ENCODE data around the gene HMGCLL1.

The HMGCLL1 gene

GRCh38 chr6:55578537-55579363 is at the start of gene HMGCLL1:
TSS of gene HMGCLL1 (minus strand) at chr6:55579192. CDS start at chr6:55579055, 137 bp downstream.
- no peak for DNase-seq

DNA sequence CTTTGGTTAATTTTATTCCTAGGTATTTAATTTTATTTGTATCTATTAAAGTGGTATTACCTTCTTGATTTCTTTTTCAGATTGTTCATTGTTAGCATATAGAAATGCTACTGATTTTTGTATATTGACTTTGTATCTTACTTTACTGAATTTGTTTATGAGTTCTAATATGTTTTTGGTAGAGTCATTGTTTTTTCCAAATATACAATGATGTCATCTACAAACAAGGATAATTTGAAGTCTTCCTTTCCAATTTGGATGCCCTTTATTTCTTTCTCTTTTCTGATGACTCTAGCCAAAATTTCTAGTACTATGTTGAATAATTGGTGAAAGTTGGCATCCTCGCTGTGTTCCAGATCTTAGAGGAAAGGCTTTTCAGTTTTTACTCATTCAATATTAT is 43.0 kb upstream of the HMGCLL1 start:
- no peak for DNase-seq

DNA sequence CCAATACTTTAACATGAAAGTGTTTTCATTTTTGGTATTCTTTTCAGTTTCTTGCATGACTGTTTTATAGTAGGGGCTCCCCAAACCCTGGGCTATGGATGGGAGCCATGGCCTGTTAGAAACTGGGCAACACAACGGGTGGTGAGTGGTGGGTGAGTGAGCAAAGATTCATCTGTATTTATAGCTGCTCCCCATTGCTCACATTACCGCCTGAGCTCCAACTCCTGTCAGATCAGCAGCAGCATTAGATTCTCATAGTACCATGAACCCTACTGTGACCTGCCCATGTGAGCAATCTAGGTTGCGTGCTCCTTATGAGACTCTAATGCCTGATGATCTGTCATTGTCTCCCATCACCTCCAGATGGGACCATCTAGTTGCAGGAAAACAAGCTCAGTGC is 42.3 kb upstream of the HMGCLL1 start:
- no peak for DNase-seq

DNA sequence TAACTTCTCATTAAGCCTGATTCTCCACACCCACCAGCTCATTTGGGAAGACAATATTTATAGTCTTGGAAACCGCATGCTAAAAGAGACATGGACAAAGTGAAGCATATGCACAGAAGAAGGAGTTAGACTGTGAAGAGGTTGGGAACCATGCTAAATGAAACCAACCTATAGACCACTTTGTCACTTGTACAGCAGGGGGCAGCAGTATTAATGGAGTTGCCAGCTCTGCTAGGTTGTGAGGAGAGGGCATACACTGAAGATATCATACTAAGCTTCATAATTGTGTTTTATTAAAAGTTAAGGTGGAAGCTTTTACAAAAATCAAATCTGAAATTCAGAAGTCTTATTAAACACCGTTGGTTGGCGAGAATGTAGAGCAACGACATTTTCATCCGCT is 38.3 kb upstream of the HMGCLL1 start:
- no peak for DNase-seq

DNA sequence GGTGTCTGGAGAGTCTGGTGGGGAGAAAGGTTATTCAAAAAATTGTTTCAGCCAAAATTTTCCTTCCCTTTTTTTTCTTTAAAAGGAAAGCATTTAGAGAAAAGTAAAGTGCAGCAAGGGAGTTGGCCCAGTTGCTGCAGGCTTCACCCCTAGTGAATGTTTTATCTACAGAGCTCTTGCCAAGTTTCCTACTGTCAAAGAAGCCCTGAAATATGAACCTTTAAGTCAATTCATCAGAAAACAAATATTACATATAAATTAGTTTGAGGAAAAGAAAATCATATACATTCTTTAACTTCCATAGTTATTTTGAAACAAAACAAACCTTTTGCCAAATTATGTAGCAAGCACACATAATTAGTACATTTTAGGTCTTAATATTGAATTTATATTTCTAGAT is 25.0 kb upstream of the HMGCLL1 start:
- no peak for DNase-seq

GRCh38 chr6:55601120-55601519 is 22.1 kb upstream of the HMGCLL1 start:
- DNase-seq: no peak

DNA sequence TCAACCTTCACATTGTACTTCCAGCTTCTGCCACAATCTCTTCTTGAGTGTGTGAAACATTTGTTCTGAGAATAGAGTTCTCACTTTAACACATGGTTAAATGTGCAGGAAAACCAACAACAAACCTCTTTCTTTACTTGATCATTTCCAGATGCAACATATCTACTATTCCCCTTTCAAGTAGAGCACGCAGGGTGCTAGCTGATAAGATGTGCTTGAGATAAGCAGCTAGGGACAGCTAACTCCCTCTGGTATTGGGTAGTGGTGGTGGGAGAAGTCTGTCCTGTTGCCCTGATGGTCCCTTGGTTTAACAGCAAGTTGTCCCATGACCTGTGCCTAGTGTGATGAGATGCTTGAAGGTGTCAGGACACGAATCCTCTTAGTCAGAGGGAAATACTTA is 15.4 kb upstream of the HMGCLL1 start:
- no peak for DNase-seq

DNA sequence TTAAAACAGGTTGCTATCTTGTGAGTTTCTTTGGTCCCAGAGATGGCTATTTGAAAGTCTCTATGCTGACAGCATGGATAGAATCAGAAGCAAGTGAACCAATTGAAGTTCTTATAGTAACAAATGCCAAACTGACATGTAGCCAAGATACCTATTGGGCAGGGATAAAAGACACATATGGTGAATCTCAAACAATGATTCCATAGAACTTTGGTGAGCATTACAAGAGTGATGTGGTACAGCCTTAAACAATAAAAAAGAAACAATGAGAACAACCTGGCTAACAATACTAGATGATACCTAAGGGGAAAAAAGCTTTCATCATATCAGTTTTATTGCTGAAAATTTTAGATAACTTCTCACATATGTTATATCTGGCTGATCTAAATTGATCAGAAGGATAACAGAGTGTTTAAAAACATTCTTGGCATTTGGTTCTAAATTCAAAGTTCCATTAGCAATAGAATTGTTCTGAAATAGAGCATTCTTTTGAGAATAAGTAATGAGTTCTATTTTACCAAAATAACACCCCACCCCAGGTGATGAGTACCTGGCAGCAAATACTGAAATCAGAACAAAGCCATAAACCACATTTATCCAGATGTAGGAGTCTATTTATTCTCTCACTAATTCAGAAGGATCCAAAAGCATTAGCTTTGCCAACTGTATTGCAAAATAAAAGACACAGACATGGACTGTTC is 5.8 kb upstream of the HMGCLL1 start:
- DNase-seq: no peak

GRCh38 chr6:55576811-55577210 is 2.2 kb downstream of the HMGCLL1 start:
- DNase-seq: no peak

DNA sequence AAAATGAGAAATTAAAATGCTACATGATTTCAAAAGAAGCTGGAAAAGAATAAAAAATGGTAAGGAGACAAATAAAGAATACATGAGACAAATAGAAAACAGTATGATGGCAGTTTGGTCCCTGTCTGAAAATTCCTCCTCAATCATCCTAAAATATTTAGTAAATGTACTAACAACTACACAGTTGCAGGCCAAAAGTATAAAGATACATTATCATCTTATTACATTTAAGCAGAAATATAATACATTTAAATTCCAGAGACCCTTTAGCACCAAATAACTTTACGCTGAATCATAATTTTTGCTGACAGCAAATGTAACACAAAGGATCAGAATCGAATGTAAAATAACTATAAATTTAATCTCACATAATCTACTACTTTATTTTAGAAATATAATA is 4.4 kb downstream of the HMGCLL1 start:
- no peak for DNase-seq

DNA sequence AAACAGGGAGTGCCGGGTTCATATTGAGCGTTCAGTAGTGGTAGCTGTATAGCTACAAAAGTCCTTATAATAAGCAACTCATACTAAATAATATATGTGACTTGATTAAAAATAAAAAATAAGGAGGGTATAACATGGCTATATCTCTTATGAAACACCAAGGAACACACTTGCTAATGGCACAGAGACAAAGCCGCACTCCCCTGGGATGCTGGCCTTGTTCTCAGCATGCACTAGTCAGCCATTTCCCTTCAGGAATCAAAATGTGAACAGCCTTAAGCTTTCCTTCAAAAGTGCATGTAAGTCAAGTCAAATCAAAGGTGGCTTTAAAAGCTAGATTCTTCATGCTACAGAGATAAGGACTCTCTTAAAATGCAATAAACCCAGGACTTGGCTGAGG is 9.4 kb downstream of the HMGCLL1 start:
- no peak for DNase-seq

DNA sequence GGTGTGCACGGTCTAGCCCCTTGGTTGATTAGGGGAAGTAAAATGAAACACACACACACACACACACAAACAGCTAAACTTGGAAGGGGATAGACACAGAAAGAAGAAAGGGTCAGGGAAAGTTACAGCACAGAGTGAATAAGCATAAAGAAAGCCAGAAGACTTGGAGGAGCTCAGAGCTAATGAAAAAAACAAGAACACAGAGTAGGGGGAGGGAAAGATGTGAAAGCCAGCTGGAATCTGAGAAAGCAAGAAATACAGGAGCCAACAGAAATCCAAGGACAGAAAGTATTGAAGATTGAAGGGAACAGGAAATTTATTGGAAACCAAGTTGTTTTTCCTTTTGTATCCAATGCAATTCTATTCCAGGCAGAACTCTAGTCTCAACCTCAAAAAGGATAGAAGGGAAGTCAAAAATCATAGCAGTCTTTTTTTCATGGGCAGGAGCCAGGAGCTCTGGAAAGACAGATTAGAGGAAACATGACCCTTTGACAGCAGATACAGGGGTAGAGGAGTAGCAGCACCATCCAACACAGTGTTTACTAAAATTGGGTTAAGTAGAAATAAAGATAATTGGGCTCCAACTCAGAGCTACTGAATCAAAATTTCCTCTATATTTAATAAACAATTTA is 10.1 kb downstream of the HMGCLL1 start:
- no peak for DNase-seq

- no peak for DNase-seq
Observed at GRCh38 chr6:55567558-55567957, 11.4 kb downstream of the HMGCLL1 start.

DNA sequence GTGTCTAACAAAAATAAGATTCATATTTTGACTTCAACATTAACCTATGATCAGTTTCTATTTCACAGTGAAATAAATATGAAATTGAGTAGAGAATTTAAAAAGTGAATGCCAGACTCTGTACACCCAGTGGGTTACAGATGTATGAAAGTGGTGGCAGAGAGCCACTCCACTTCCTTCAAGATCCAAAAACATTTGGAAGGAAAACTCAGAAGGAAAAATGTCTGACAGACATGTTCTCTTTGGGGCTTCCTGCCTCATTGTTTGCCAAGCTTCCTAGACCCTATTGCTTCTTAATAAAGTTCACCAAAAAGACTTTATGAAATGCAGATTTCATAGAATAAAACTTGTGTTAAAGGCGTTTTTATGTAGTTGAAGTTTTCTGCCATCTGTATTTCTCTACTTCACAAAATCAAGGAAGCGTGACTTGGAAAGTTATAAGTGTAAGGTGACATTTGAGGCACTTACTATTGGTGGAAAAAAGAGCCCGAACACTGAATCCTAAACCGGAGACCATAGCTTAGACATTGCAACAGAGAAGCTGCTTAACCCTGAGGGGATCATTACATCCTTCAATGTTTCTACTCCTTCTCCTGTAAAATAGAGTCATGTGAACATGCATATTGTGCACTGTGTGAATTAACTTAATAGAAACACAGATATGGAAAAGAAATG is 12.8 kb downstream of the HMGCLL1 start:
- DNase-seq: no peak

DNA sequence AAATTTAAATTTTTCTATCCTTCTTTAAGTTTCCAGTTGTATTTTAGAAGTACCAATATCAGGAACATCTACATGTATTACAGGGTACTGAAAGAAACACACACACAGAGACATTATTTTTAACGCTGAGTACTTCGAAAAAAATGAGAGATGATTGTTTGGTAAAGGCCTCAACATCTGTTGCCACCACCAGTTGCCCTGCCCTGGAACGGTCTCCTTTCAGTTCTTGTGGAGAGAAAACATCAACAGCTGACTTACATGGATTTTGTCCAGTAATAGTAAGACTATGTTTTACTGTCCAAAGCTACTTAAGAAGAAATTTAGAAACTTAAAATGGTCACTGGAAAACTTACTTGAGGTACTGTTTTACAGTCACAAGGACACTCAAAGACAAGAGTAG is 16.7 kb downstream of the HMGCLL1 start:
- no peak for DNase-seq

GRCh38 chr6:55560290-55560885 is 18.6 kb downstream of the HMGCLL1 start:
- DNase-seq: no peak

- no peak for DNase-seq
Observed at GRCh38 chr6:55557146-55557545, 21.8 kb downstream of the HMGCLL1 start.

- no peak for DNase-seq
Observed at GRCh38 chr6:55545791-55546190, 33.2 kb downstream of the HMGCLL1 start.

GRCh38 chr6:55543633-55544309 is 35.2 kb downstream of the HMGCLL1 start:
- no peak for DNase-seq

GRCh38 chr6:55541024-55541423 is 38.0 kb downstream of the HMGCLL1 start:
- DNase-seq: no peak

DNA sequence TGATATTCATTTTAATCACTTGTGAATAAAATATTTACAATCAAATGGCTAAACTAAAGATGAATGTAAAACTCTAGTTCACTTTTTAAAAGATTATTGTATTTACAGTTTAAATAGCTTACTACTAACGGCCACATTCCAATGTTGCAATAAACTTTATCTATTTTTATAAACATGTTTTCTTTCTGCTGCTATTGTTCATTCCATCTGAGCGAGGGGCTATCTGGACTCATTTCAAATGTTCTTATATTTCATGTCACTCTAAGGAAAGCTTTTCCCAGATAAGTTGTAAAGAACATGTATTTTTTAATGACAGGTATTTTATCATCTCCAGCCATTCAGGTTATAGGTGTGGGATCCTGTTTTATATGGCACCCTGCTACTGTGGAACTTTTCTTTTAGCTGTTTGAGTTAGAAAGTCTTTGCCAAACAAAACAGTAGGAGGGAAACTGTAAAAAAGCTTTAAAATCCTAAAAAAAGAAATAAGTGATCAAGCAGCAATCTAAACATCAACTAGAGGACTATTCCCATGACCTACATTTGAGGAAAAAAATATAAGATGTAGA is 42.5 kb downstream of the HMGCLL1 start:
- DNase-seq: no peak

DNA sequence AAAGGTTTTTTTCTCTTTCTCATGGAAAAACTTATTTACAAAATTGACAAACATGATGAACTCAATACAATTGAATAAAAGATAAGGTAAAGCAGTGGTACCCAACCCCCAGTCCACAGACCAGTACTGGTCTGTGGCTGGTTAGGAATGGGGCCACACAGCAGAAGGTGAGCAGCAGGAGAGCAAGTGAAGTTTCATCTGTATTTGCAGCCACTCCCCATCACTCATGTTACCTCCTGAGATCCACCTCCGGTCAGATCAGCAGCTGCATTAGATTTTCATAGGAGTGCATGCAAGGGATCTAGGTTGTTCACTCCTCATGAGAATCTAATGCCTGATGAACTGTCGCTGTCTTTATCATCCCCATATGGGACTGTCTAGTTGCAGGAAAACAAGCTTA is 47.5 kb downstream of the HMGCLL1 start:
- no peak for DNase-seq

All from CD4-positive, alpha-beta T cell treated with Interleukin-21 for 1 hour (primary cell).